ENCODE results near the gene ZMAT3.
"Not testable (repeated sequence)": the region's sequence is repeated elsewhere in the genome, so short reads cannot be mapped to it uniquely, and the experiment has no call there.

The ZMAT3 gene

DNA sequence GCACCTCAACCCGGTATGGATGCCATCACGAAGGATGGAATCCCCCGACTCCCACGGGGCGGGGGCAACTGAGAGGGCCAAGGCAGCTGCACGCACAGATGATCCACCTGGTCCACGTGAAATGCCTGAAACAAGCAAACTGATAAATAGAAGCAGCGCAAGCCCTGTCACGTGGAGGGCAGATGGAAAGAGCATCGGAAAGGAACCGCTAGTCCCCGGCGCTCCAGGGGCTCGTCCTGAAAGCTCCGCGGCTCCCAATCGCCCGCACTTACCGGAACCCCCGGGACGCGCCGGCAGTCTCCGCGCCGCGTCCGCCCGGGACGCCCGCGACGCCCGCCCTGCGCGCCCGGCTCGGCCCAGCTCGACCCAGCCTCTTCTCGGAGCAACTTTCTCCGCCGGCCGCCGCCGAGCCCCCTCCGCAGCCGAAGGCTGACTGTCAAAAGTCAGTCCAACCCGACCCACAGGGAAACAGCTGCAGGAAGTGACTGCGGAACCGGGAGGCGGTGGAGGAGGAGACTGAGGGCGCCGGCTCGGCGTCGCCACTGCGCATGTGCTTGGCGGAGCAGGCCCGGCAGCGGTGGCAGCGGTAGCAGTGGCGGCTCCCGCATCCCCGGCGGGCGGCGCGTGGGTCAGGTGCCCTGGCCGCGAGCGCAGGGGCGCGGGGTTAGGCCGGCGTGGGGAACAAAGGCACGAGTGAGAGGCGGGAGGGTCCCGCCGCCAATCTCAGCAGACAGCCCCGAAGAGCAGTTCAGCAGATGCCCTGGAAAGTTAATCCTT is at the start of gene ZMAT3:
ZMAT3 (minus strand) TSS at position 487 of the 777 bp plus-strand sequence. CDS start 4,057 bp downstream, outside the sequence.
- DNase-seq, result peak; percentile 77 to 85

GRCh38 chr3:179116816-179117215 is 45.2 kb upstream of the ZMAT3 start:
- no peak for DNase-seq

DNA sequence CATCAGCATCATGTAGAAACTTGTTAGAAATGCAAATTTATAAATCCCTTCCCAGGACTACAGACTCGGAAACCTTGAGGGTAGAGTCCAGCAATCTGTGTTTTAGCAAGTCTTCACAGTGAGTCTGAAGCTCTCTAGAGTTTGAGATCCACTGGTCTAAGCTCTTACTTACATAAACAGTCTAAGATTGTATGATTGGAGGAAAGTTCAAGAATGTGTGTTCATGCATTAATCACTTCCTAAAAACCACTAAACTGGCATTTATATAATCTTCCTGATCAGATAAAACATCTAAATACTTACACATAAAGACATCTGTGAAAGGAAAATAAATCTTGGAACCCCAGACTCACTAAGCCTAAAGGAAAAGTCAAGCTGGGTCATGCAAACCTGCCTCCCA is 43.8 kb upstream of the ZMAT3 start:
- not testable (repeated sequence) for DNase-seq

GRCh38 chr3:179113903-179114302 is 42.3 kb upstream of the ZMAT3 start:
- DNase-seq, result no peak

DNA sequence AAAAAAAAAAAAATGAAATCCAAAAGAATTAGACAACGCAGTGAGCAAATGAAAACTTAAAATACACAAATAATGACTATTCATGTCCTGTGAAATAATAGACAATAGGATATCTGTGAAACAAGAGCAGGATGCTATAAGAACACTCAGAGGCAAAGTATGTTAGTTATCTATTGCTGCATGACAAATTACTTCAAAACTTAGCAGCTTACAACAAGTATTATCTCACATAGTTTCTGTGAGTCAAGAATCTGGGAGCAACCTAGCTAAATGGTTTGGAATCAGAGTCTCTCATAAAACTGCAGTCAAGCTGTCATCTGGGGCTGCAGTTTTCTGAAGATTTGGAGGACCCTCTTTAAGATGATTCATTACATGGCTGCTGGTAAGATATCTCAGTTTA is 36.5 kb upstream of the ZMAT3 start:
- DNase-seq, result no peak

DNA sequence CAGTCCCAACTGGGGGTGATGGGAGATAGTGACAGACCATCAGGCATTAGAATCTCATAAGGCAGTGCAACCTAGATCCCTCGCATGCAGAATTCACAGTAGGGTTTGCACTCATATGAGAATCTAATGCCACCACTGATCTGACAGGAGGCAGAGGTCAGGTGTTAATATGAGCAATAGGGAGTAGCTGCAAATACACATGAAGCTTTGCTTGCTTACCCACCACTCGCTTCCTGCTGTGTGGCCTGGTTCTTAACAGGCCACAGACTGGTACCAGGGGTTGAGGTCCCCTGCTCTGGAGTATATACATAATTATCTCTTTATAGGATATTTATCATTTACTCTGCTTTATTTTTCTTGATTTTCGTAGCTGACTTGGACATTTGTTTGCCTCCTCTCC is 36.0 kb upstream of the ZMAT3 start:
- DNase-seq, result no peak

DNA sequence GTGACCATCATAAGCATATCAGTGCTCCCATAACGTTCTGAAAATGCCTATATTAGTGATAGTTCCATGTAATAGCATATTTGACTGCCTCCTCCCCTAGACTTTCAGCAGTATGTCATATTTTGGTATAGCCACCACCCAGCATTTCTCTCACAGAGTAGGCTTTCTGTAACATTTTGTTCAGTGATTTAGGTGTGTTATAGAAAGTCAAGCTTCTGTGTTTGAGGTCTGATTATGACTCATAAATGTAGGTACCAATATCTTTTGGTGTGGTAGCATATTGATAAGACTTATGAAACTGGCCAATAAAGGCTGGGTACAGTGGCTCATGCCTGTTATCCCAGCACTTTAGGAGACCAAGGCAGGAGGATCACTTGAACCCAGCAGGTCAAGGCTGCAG is 34.3 kb upstream of the ZMAT3 start:
- no peak for DNase-seq

DNA sequence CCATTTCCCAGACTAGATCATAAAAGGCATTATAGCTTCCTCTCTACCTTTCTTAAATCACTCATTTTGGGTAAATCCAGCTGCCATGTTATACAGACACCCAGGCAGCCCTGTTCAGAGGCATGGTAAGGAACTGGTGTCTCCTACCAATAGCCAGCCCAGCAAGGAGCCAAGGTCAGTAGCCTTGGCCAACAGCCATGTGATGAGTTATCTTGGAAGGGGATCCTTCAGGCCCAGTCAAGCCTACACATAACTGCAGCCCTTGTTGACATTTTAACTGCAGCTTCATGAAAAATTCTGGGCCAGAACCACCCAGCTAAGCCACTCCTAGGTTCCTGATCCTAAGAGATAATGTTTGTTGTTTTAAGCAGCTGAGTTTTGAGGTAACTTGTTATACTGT is 29.0 kb upstream of the ZMAT3 start:
- DNase-seq, result no peak

DNA sequence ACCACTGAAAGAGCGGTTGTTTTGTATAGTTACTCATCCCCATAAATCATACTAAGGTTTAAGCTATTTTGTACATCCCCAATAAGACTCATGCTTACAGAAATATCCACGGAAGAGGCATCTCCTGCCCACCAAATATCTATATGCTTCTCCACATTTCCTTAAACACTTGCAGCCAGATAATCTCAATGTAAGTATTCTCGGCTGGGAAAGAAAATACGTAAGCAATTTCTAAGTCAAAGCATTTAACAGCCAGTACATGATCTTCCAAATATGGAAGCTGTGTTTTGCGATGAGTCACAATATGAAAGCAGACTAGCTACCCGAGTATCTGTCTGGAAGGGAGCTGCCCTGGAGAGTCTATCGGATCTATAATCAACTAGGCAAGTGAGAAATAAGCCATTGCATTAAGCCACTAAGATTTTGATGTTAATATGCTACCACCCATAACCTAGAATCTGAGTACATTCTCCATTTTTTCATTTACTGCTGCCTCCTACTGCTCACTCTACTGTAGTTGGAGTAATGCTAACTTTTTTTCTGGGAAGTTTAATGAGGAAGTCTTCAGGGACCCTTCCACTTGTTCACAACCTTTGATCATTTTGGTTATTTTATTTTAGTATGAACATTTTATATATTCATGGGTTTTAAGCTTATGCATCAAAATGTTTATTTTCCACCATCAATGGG is 26.9 kb upstream of the ZMAT3 start:
- DNase-seq, result no peak

- no peak for DNase-seq
Observed at GRCh38 chr3:179093807-179094206, 22.2 kb upstream of the ZMAT3 start.

GRCh38 chr3:179091113-179091512 is 19.5 kb upstream of the ZMAT3 start:
- no peak for DNase-seq

DNA sequence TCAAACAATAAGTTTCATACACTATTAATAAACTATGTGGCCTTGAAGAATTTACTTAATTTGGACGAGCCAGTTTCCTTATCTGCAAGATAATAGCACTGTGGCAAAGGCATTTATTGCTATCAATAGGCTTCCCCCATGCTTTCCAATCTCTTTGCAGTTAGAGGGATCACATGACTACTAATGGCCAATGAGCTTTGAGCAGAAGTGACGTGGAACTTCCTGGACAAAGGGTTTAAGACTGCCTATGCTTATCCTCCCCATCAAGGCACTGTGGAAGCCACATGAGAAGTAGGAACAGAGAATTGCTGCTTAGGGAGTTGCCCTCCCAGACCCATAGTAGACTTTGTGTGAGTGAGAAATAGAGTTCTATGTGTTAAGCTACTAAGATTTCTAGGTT is 16.7 kb upstream of the ZMAT3 start:
- no peak for DNase-seq

- no peak for DNase-seq
Observed at GRCh38 chr3:179083977-179084376, 12.4 kb upstream of the ZMAT3 start.

- no peak for DNase-seq
Observed at GRCh38 chr3:179082416-179082815, 10.8 kb upstream of the ZMAT3 start.

GRCh38 chr3:179081885-179082284 is 10.3 kb upstream of the ZMAT3 start:
- no peak for DNase-seq

- DNase-seq, result no peak
Observed at GRCh38 chr3:179079537-179079936, 7.9 kb upstream of the ZMAT3 start.

DNA sequence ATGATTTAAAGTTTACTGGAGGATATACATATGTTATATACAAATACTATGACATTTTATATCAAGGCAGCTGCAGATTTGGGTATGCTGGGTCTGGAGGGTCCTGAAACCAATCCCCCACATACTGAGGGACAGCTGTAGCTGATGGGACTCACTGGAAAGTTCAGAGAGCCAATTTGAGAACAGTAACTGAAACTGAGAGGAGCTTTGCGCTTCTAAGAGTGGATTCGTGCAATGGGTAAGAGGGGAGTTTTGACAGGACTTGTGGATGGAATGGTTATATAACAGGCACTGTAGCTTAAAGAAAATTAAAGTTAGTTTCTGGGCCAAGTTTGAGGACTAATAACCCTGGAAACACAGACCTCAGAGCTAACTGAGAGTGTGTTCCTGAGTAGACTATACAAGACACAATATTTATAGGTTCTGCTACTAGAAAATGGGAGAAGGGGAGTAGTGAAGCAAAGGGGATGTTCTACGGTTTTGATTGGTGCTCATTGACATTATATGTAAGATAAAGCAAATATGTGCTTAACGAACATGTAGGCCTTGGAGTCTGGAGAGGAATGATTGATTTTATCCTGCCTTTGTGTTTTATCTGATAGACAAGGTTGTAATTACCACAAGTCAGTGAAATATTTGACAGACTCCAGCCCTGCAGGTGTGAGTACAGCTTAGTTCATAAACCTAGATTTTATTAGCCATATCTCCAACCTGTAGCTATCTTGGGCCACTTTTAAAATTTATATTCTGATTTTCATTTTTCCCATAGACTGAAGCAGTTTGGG is 4.8 kb upstream of the ZMAT3 start:
- no peak for DNase-seq

DNA sequence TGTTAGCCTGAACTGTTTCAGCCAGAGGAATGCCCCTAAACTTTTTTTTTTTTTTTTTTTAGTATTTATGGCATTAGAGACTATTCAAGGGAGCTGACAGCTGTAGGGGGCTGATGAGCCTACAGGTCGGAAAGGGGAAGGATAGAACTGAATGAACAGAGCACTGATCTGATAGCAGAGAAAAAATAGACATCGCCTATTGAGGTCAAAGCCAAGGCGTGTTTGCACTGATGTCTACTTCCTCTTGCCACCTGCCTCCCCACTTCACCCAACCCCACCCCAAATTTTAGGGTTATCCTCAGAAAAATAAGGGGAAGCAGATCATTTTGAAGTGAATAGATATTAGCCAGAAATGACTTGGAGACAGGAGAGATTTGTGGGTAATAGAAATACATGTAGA is 3.0 kb upstream of the ZMAT3 start:
- no peak for DNase-seq

- no peak for DNase-seq
Observed at GRCh38 chr3:179073816-179074215, 2.2 kb upstream of the ZMAT3 start.

DNA sequence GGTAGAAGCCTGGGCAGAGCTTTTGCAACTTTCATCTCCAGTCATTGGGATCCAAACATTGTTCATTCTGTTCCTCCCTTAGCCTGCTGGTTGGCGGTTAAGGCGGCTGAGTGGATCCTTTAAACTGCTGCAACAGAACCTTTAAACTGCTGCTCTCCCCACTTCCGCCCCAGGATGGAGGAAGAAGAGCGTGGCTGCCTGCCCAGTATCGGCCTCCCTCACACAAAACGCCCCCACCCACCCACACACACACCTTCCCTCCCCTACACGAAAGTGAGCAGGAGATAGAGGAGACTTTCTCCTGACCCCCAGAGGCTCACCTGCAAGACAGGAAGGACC is 460 bp upstream of the ZMAT3 start:
- DNase-seq, result peak in 1 of 2 donors; percentile 54

DNA sequence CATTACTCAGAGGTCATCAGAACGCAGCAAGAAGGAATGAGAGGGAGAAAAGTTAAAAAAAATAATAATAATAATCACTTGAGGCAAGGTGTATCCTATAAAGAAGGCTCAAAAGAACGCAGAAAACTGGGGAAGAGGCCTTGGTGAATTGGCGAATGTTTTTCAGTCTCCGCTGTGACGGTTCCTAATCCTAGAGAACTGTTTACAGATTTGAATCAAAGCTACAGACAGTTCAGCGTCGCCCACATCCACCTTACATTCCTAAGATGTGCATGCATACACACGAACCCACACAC is 634 bp downstream of the ZMAT3 start:
- no peak for DNase-seq

- DNase-seq, result no peak
Observed at GRCh38 chr3:179069762-179070390, 1.7 kb downstream of the ZMAT3 start.

GRCh38 chr3:179068779-179069530 is 2.7 kb downstream of the ZMAT3 start:
- peak in 1 of 2 donors; percentile 4 for DNase-seq
